ENCODE measurements around the gene ISG15.

Gene ISG15

DNA sequence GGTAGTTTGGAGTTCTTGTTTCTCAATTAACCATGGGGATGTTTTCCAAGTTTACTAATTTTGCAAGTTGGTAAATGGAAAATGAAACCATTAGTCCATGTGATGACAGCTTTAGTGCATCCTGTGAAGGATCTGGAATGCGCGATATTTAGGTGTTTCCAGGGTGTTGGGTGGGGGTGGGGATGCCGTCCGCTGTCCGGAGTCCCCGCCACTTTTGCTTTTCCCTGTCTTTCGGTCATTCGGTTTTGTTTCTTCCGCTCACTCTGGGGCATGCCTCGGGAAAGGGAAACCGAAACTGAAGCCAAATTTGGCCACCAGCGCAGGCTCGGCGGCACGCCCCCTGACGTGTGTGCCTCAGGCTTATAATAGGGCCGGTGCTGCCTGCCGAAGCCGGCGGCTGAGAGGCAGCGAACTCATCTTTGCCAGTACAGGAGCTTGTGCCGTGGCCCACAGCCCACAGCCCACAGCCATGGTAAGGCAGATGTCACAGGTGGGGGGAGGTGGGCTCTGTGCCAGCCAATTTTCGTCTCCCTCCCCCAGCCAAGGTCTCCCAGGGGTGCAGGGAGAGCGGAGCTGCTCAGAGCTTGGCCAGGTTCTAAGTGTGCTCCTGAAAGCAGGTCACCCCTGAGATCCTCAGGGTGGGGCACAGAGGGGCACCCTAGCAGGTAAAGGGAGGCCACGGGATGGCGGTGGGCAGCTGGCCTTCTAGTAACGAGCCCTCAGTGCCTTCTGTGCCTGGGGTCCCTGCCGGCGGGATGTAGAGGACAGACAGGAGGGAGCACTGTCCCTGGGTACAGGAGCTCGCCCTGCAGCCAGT, at the start of gene ISG15:
Gene ISG15 (plus strand): TSS at position 393 of the 817 bp plus-strand sequence. CDS start 77 bp downstream, at position 470.
- peak; percentile 92 for DNase-seq

- DNase-seq = no peak
Observed at GRCh38 chr1:963746-964525, 49.4 kb upstream of the ISG15 start.

DNA sequence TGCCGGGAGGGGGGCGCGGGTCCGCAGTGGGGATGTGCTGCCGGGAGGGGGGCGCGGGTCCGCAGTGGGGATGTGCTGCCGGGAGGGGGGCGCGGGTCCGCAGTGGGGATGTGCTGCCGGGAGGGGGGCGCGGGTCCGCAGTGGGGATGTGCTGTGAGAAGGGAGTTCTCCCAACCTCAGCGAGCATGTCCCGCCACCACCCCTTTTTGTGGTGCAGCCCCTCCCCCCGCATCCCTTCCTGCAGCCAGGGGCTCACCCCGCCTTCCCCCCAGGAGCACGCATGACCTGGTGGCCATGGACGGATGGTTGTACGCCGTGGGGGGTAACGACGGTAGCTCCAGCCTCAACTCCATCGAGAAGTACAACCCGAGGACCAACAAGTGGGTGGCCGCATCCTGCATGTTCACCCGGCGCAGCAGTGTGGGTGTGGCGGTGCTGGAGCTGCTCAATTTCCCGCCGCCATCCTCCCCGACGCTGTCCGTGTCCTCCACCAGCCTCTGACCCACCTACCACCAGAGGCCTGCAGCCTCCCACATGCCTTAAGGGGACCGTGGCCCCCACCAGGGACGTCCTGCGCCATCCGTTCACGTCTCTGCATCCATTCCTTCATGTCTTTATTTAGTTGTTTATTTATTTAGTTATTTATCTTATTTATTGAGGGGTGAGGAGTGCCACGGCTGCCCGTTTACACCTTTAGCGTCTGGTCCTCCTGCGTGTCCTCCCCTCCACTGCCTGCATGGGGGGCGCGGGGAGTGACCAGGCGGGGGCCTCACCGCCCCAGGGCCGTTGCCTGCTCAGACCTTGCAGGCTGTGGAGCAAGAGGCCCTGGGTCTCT, 48.4 kb upstream of the ISG15 start:
- no peak for DNase-seq

DNA sequence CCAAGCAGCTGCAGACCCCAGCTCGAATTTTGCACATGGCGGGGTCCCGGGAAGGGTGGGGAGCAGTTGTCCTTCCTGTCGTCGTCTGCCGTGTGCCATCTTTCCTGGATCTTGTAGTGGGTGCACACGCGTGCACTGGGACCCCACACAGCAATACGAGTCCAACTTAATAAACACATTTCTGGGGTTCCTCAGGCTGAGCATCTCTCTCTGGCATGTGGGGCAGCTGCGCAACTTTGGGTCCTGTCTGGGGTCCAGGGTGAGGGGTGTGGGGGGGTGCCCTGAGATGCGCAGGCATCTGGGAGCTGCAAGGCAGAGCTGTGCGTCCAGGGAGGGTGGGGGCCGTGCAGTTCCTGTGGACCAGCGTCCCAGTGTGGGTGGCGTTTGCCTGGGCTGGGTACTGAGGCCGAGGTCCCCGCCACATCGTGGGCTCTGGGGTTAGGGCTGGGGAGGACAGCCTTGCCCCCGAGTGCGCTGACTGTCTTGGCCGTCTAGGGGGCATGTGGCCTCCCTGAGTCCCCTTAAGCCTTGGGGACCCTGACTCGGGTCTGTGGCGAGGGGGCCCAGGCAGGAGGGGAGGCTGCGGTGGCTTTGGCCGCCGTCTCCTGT, 47.7 kb upstream of the ISG15 start:
- no peak for DNase-seq

GRCh38 chr1:966135-966703, 47.1 kb upstream of the ISG15 start, which contains the start of gene PLEKHN1:
Gene PLEKHN1, plus strand, starts transcription at chr1:966482. Its CDS starts 50 bp downstream, at chr1:966532.
- DNase-seq = peak; percentile 45

DNA sequence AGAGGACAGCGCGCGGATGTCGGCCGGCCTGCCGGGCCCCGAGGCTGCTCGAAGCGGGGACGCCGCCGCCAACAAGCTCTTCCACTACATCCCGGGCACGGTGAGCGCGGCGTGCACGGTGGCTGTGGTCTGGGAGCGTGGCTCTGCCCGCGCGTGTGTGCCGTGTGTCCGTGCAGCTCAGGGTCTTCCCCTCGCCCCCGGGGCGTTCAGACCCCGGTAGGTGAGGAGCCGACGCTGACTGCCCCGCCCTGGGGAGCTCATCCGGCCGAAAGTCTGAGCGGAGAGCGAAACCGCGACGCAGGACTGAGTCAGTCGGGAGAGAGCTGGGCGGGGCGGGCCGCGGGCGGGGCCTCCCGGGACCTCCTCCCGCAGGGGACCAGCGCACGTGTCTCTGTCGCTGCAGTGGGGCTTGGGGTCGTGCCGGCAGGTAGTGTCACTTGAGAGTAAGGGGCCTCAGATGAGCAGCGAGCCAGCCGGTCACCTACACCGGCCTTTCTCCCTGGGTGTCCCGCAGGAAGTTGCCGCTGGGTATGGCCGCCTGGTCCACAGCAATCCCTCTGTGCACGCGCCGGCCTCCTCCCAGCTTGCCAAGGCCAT, 46.5 kb upstream of the ISG15 start:
- peak; percentile 88 for DNase-seq

- no peak for DNase-seq
Observed at GRCh38 chr1:967466-968343, 45.6 kb upstream of the ISG15 start.

DNA sequence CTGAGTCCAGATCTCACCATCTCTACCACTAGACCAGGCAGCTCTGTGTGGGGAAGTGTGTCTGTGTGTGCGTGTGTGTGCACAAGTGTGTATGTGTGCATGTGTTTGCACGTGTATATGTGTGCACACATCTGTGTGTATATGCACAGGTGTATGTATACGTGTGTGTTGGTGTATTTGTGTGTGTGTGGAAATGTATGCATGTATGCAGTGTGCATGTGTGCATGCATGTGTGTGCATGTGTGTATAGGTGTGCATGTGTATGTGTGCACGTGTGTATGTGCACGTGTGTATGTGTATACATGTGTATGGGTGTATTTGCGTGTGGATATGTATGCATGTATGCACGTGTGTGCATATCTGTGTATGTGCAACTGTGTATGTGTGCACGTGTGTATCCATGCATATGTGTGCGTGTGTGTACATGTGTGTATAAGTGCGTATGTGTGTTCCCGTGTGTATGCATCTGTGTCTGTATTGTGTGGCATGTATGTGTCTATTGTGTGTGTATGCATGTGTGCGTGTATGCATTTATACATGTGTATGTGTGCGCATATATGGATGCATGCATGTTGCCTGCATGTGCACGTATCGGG, 43.9 kb upstream of the ISG15 start:
- DNase-seq = no peak

- no peak for DNase-seq
Observed at GRCh38 chr1:970242-970972, 42.9 kb upstream of the ISG15 start.

DNA sequence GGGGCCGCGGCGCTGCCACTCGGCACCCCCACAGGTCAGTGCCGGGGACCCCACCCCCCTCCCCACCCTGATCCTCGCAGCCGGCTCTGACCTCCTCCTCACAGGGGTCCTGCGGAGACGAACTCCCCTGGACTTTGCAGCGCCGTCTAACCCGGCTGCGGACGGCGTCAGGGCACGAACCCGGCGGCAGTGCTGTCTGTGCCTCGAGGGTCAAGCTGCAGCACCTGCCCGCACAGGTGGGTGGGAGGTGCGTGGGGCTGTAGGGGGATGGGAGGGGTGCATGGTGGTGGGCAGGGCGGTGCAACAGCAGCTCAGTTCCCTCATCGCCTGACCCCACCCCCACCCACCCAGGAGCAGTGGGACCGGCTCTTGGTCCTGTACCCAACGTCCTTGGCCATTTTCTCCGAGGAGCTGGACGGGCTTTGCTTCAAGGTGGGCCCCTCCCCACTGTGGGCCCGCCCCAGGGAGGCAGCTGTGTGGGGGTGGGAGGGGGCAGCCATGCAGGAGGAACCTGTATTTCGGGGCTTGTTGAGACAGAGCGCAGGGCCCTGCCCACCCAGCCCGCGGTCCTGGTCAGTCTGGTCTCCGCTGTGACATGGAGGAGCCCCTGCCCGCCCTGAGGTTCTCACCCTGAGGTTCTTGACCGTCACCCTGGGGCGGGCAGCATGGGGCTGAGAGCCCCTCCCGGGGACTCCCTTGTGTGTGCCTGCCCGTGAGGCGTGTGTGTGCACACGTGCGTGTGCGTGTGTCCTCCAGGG, 42.1 kb upstream of the ISG15 start:
- DNase-seq = no peak

DNA sequence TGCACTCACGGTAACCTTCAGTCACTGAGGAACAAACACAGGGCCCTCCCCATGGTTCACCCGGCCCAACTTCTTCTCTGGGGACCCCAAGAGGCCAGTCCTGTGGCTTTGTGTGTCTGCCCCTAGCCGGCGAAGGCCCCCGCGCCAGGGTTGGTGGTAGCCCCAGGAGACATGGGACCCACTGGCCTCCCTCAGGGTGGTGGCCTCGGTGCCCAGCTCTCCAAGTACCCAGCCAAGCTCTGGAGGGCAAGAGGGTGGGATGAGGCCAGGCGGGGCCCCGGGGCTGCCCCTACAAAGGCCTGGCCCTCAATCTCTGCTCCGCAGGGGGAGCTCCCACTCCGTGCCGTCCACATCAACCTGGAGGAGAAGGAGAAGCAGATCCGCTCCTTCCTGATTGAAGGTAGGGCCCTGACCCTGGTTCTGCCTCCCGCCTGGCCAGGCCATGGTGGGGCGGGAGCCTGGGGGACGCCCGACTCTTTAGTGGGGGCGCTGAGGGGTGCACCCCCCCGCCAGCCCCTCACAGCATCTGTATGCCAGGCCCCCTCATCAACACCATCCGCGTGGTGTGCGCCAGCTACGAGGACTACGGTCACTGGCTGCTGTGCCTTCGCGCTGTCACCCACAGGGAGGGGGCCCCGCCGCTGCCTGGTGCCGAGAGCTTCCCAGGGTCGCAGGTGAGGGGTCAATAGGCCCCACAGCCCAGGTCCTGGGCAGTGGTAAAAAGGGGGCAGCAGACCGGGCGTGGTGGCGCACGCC, 41.4 kb upstream of the ISG15 start:
- no peak for DNase-seq

DNA sequence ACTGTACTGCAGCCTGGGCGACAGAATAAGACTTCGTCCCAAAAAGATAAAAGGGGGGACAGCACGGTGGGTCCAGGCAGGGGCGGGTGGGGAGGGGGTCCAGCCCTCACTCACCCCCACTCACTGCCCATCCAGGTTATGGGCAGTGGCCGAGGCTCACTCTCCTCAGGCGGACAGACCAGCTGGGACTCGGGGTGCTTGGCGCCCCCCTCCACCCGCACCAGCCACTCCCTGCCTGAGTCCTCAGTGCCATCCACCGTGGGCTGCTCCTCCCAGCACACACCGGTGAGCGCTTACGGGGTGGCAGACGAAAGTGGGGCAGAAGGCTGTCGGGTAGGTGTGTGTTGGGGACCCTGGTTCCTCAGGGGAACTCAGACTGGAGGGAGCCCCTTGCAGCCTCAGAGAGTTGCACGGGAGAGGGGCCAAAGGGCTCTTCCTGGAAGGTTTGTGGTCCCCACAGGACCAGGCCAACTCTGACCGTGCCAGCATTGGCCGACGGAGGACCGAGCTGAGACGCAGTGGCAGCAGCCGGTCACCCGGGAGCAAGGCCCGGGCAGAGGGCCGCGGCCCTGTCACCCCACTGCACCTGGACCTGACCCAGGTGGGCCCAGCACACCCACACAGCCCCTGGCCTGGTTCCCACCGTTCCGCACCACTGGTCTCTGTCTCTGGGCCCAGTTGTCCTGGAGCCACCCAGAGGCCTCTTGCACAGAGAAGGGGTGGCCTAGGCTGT, 40.4 kb upstream of the ISG15 start:
- DNase-seq = no peak

DNA sequence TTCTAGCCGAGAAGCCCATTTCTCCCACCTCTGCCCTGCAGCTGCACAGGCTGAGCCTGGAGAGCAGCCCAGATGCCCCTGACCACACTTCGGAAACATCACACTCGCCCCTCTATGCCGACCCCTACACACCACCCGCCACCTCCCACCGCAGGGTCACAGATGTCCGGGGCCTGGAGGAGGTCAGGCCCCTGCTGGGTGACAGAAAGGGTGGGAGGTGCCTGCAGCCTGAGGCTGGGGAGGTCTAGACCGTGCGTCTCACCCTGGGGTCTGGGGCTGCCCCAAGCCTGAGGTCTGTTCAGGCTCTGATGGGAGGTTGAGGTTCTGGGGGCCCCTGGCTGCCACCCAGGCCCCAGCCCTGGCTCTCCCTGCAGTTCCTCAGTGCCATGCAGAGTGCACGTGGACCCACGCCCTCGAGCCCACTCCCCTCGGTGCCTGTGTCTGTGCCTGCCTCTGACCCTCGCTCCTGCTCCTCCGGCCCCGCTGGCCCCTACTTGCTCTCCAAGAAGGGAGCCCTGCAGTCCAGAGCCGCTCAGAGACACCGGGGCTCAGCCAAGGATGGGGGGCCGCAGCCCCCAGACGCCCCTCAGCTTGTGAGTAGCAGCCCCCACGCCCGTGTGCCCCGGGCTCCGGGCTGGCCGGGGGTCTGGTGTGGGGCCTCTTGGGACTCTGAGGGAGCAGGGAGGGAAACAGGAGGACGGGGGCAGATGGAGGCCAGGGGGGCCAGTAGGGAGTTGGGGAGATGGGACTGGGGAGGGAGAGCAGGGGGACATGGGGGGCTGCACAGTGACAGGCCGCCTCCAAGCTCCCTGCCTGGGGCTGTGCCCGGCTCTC, 39.6 kb upstream of the ISG15 start:
- DNase-seq = no peak

GRCh38 chr1:974293-974640, 39.0 kb upstream of the ISG15 start:
- DNase-seq = no peak

GRCh38 chr1:974687-975328, 38.5 kb upstream of the ISG15 start:
- DNase-seq = no peak

DNA sequence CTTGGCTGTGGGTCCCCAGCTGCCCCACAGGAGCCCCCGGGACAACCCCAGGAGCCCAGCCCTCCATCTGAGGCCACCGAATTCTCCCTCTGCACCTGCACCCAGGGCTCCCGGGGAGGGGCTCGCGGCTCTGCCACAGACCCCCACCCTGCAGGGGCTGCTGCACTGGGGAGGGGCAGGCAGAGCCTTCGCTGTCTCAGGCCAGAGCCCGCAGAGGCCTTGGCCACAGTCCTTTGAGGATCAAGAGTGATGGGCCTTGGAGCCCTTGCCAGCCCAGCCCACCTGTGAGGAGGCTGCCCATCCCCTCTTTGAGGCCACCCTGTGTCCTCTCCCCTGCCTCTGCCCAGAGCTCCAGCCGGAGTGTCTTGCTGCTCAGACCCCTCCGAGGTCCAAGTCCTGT, 37.9 kb upstream of the ISG15 start:
- no peak for DNase-seq

Data from activated CD4-positive, alpha-beta T cell treated with anti-CD3 and anti-CD28 coated beads, Interleukin-2, Interleukin-6, amounts not matched to agents 100 ng/mL and 50 ng/mL, durations not matched to agents 16 hours and 8 hours (primary cell).